KG1 (cell line): ENCODE data around the gene JTB.
A peak's percentile ranks its signal among the peaks of the same experiment; 100 is the strongest.

ENCODE experiments used
- DNase-seq: peaks from one replicate; lab custom pipeline; 2025; lab: John Stamatoyannopoulos, UW

The JTB gene

DNA sequence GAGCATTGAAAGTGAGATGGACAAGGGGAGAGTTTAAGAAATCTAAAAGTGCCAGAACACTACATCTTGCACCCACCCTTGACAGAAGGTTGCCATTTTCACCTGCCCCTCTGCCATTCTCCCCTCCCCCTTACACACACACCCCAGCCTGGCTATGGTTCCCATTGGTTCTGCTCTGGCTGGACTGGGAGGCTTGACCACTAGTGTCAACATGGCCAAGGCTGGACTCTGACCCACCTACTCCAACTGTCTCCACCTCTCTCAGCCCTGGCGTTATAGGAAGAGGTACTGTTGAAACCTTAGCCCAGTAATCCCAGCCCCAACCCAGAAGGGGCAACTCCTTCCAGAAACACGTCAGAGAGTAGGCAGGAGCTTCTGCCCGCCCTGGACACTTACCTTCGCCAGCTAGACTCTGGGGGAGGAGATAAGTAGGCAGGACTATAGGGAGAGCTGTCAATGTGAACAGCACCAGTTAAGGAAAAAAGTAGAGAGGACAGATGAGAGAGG is 23.6 kb downstream of the JTB start:
- no peak for DNase-seq

DNA sequence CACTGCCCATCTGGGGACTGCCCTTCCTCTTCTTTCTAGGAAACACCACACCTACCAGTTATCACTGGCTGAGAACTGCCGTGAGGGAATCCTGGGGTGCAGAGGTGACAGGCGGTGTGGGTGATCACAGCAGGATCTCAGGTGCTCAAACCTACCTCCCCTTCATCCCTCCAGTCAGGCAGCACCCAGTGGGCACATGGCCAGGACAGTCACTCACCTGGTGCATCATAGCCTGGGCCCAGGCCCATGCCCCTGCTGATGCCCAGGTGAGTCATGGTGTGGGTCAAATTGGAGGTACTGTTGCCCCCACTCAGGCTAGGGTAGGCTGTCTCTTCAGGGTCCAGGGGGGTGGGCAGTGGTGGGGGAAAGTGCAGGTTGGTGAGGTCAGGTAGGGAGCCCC is 25.7 kb downstream of the JTB start:
- no peak for DNase-seq

DNA sequence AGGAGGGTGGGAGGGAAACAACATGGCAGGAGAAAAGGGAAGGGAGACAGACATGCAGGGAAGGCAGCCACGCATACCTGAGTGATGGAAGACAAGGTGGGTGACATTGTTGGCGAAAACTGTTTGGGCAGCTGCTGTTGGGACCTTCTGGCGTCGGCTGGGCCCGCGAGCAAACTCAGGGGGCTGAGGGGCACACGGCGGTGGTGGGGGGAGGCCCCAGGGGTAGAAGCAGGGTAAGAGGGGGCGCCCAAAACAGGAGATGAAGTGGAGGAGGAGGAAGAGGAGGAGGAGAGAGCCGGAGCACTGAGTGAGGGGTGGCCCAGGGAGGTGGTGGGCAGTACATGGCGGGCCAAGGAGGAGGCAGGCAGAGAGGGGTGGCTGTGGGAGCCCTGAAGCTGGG is 26.3 kb downstream of the JTB start:
- DNase-seq = no peak

DNA sequence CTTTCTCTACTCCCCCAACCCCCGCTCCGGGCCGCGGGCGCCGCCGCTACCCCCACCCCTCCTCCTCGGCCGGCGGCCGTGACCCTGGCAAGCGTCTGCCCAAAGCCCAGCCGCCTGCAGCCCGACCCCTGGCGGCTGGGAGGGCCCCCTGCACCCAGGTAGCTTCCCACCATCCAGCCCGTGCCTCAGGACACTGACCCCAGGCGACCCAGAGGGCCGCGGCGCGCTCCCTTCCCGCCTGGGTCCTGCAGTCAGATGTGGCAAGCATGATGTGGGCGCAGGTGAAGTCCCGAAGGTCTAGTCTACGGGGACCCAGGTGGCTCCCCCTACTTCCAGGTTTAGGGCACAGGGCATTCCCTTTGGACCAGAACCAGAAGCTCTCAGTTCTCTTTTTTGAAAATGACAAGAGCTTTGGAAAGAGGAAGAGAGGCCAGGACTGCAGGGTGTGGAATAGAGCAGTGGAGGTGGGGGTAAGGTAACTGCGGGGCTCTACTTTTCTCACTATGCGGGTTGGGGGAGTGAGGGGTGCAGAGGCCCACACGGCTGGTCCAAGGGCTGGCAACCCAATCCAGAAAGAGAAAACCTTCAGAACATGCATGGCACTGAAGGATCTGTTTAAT is 30.7 kb downstream of the JTB start, which contains the start of gene DENND4B:
TSS of gene DENND4B (minus strand) at position 97 of the 620 bp plus-strand sequence. CDS start 2,344 bp downstream, outside the sequence.
- no peak for DNase-seq

DNA sequence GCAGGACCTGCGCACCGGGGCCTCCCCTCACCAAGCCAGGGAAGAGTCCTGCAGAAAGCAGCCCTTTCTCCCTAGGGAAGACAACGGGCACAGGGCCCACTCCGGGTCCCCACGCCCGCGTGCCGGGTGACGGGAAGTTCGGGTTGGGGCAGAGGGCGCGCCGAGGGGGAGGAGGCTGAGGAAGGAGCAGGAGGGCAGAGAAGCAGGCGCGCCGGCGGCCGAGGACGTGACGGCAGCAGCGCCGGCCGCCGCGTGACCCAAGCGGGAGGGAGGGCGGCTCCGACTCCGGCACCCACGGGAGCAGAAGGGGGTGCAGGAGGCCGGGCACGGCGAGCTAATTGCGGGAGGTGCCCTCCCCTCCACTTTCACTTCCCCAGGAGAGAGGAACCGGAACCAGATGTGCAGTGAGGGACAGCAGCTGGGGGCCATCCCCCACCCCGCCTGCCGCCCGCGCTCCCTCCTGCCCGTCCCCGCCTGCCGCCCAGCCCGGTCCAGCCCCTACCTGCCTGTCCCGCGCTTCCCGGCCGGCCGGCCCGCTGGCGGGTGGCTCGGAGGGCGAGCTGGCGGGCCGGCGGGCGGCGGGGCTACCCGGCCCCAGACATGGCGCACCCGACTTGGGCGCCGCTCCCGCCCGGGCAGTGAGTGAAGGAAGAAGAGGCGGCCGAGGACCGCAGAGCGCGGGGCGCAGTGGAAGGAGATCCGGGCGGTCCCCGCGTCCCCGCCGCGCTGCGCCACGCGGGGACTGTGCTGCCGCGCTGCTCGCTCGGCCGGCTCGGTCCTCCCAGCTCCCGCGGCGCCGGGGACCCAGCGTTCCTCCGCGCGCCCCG is 31.5 kb downstream of the JTB start:
- DNase-seq = peak; percentile 71

DNA sequence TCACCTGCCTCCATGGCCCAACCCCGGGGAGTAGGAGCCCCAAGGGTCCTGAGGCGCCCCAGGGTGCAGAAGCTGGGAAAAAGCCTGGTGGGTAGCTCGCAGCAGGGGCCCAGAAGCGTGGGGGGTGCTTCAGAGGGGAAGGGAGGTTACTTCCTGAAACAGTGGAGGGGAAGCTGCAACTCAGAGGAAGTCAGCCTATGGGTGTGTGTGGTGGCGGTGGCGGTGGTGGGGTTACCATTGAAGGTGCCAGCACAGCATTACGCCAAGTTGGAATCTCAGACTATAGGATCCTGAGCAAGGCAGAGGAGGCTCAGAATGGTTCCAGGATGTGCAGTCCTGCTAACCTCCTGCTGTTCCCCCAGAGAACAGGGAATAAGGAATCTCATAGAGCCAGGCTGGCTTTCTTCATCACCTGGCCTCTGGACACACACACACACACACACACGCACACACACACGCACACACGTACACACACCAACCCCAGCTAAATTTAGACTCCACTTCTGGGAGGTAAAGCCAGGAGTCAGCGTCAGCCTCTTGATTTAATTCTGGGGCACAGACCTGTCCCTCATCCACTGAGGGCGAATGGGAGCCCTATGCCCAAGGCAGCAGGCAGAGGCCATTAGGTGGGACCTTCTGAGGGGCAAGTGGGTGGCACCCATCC is 32.2 kb downstream of the JTB start:
- peak; percentile 86 for DNase-seq

DNA sequence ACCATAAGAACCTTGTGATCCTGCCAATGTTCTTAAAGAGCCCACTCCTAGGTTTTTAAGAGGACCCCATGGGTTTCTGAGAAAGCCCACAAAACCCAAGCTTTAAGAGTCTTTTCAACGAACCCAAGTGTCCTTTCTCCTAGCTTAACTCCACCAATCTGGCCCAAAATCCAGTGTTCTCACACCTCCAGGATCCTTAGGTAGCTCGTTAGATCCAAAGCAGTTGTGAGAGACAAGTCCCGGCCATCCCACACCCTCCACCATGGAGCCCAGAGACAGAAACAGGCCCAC is 32.7 kb downstream of the JTB start:
- no peak for DNase-seq

DNA sequence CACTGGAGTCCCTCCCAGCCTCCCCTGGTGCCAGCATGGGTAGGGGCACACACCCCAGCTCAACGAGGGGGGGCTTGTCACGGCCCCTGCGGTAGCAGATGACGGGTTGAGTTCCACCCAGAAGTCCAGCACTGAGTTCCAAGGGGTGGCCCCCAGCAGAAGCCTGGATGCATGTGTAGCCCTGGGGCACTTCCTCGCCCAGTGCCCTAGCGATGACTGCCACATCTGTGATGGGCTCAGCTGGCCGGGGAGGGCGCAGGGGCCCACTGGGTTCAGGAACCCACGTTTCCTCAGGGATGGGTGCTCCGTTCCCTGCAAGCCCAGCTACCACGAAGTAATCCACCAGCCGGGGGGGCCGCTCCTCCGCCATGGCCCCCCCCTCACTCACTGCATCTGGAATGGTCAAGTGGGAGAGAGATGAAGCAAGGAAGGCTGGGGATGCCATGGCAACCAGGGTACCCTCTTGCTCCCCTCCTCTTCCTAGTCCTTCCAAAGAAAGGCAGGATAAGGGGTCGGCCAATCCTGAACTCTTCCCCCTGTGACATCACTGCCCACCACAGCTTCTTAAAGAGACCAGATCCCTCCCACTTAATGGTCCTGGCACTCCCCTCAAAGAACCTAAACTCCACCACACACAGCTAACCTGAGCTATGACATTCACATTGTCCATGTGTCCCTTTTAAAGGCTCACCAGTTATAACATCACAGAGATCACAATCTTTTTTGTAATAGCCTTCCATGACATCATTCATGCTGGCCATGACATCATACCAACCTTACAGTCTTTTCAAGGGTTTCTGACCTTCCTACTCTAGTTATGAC is 33.3 kb downstream of the JTB start:
- DNase-seq = no peak

DNA sequence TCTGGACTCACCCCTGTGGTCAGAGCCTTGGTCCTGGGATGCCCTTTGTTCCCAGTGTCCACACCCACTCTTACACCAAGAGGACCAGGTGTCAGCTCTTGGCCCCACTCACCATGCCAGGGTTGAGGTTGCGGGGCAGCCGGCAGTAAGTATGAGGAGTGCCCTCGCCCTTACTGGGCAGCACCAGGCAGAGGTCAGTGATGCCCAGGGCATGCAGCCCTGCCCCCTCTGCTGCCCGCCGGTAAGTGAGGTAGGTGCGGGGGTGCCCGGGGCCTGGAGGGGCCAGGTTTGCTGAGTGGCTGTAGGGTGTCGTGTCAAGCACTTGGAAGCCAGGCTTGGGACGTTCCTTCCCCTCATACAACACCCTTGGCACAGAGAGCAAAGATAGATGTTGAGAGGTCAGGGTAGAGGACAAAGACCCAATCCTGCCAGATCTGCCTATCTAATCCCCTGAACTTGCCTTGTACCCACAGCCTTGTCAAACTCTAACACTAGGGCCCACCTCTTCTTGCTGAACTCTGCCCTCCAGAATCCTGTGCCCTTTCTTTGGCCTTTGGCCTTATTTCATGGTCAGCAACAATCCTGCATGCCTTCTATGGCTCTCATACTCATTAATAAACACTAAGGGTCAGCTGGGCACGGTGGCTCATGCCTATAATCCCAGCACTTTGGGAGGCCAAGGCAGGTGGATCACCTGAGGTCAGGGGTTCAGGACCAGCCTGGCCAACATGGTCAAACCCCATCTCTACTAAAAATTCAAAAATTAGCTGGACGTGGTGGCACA is 34.5 kb downstream of the JTB start:
- DNase-seq = no peak

DNA sequence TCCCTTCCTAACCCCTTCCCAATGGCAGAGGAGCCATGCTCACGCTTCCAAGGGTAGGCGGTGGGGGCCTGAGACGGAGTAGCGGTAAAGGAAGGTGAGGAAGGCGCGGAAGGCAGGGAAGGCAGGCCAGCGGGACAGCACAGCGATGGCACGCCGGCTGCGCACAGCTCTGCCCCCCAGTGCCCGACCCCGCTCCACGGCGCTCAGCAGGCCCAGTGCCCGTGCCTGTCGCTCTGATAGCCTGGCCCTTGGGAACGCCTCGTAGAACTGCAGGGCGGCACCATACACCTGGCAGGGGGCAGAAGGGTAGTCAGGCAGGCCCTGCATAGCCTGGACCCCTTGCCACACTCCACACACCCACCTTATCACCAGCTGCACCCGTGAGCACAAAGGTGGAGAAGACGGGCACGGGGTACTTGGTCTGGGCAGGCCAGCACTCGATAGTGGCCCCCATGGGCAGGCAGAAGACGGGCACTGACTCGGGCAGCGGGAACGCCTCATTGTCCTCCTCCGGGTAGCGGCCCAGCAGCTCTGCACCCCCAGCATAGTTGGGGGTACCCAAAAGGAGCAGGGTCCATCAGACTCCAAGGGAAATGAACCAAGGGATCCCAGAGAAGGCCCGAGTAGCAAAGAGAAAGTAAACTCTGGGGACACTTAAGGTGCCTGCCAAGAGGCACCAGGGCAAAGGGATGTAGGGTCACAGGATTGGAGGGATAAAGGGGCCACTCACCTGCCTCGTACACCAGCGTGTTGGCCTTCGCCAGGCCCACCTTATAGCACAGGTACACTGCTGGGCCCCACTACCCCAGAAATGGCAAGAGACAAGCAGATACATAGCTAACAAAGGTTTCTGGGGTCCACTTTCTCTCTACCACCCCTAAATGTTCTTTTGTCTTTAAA is 35.4 kb downstream of the JTB start:
- DNase-seq = no peak

DNA sequence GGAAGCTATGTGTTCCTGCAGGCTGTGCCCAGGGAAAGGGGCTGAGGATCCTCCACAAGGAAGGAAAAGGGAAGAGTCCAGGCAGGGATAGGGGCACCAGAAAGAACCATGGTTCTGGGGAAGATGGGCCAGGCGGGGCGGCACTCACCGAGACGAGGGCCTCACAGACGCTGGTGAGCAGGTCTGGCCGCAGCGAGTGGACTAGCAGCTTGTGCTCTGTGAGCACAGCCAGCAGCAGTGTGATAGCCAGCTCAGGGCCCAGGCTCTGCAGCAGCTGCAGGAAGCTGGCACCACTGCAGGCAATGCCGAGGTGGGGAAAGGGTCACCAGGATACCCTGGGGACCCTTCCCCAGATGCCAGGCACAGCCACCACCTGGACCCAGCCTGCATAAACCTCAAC is 36.7 kb downstream of the JTB start:
- DNase-seq = no peak

DNA sequence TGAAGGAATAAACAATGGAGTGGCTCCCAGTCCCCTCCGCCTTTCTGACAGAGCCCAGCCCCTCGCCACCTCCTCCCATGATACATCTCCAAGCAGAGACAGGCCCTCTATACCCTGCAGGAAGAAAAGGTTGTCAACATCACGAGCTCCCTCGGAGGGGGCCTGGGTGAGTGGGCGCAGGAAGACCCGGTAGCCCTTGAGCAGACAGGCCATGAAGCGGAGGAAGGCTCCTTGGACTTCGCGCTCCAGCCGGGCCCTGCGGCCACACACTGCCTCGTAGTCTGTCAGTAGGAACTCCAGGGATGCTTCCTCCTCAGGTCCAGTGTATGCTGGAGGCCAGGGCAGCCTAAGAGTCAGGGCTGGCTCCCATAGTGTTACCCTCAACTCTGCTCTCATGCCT is 38.0 kb downstream of the JTB start:
- DNase-seq = no peak

DNA sequence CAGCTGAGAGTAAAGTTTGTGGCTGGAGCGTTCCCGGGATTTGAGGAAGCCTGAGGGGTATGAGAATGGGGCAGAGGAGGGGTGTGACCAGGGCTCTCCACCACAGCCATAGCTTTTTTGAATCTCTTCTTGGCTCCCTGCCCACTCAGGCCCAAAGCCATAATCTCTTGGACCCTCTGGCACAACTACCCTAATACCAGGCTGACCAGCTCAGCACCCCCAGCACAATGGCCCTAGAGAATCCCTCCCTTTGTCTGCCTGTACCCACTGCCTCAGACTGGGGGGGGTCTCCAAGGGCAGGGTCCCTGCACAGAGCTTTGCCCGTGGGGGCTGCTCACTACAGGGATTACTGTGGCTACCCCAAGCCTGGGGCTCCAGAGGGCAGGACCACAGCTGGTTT is 38.5 kb downstream of the JTB start:
- DNase-seq = no peak

DNA sequence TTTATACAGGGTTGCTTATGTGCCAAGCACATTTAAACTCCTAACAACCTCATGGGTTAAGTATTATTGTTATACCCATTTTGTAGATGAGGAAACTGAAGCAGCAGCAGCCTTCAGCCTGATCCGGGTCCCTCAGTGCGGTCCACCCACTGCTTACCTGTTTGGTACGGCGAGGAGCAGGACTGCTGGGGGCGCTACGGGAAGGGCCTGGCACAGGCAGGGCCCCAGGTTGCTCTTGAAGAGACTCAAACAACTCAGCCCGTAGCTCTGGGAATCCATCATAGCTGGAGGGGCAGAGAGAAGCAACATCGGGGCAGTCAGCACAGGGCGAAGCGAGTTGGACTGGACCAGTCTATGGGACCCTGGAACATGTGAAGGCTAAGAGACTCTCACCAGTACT is 40.1 kb downstream of the JTB start:
- DNase-seq = no peak

DNA sequence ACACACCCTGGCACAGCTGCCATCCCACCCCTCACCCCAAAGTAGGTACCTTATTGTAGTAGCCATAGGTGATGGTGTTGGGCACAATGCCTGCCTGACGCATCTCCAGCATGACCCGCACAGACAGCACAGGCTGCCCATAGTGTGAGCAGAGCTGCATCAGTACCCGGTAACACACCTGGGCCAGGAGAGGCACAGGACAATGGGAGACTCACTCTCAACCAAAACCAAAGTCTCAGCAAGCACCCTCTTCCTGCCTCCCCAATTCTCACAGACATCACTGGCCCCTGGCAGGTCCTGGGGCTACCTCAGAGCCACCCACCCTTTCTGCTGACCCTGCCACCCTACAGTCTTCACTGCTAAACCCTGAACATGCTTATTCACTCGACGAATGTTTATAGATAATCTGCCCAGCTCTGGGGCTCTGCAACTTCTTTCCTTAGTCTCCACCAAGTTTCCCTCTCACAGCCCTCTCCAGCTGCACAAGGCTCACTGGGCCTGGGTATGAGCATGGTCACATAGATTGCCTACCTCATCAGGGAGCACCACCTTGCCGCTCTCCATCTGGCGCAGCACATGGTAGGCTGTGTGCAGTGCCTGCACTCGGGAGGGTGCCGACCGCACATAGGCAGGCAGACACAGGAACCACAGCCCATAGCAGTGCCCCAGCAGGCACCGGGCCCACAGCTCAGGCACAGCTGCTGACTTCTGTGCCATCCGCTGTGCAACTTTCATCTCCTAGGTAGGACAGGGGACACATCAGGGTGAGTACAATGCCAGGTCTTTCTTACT is 41.3 kb downstream of the JTB start:
- no peak for DNase-seq

DNA sequence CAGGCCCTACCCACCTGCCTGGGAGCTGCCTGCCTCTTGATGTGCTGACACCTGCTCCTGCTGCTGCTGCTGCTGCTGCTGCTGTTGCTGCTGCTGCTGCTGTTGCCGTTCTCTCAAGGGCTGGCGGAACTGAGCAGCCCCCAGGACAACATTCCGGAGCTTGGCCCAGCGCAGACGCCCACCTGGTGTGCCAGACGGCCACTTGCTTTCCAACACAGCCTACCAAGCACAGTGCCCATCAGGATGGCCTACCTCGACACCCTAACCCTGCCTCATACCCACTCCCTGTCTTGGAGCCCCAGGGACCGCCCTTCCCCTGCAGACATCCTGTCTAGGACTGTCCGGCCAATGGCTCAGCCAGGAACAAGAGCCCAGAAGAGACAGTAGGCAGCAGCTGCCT is 42.7 kb downstream of the JTB start:
- DNase-seq = no peak

DNA sequence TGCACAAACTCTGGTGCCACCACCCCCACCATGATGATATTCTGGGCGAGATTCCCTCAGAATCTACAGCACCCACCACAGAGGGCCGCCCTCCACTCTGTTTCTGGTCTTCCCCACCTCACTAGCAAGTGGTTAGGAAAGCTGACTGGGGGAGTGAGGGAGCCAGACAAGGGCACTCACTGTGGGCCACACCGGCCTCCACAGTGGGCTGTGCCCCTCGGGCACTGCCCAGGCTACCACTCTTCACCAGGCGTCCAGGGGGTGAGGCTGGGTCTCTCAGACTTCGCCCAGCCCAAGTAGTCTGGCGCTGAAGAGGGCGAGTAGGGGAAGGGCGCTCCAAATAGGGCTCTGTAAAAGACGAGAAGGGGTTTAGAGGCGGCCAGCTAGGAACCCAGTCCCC is 43.5 kb downstream of the JTB start:
- no peak for DNase-seq

DNA sequence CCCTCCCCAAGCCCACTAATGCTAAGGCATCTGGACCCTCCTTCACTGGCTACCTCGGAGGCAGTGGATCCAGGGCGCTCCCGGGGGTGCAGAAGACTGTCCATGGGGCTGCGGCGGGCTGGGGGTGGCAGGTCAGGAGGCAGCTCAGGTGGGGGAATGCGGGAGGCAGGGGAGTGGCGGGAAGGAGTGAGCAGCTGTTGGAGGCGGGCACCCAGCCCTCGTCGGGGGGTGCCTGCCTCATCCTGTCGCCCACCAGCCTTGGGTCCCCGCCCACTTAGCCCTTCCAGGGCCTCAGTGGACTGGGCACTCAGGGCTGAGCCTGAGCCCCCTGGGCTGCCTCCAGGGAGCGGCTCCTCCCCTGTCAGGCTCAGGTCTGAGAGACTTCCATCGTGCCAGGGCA is 44.0 kb downstream of the JTB start:
- DNase-seq = no peak
